SKM-1 treated with dmso at 0.1 percent for 144 hours (cell line): Measurements from ENCODE around the gene LCN6.

Source experiments
- DNase-seq: peaks from one replicate; lab custom pipeline; 2025; ENCODE audit not compliant: unreplicated experiment; lab: John Stamatoyannopoulos, UW

LCN6 gene

DNA sequence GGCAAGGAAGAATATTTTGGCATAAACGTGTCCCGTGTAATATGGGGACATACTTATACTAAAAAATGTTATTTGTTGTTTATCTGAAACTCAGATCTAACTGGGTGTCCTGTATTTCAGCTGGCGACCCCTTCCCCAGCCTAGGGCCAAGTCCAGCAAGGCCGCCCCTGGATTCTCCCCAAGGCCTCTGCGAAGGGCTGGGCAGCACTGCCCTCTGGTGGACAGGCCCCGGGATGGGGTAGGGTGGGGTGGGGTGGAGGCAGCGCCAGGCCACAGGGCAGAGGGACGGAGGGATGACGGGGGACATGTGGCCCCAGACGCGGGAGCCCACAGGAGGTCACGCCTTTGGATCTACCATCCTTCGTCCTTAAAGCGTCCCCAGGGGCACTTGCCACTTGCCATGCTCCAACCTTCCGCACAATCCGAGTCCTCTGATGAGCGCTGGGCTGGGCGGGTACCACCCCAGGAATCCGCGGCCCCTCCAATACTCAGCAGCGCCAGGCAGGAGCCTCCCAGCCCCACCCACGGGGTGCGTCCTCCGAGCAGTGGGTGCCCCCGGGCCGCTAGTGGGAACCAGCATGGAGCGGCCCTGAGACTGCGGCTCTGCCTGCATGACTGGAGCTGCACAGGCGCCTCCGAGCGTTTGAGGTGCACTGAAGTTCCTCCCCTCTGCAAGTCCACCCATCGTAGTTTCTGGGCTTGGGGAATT lies 54.0 kb downstream of the LCN6 start:
- no peak for DNase-seq
